ENCODE data around the gene TNC. TPM values are rescaled to one million over a fixed set of nuclear protein-coding genes. Genes with fewer than 3 reads are reported as not detected.

Gene TNC
- total RNA-seq, 2 donors from 2014 or later = 67.5 to 172 TPM

GRCh38 chr9:115138151-115138550 lies 20.2 kb upstream of the TNC start:
- H3K27ac Mint-ChIP-seq = no peak overlapping the region
- Histone ChIP-seq H3K4me1 (ENCODE audit: control insufficient read depth, insufficient read depth, low read length) (no peaks in the 10 kb centered on the region), H3K9me3 (ENCODE audit: control insufficient read depth, low read length) (no peaks in the 10 kb centered on the region), H3K36me3 (ENCODE audit: control insufficient read depth, insufficient read depth, low read length) (no peaks in the 10 kb centered on the region), H3K27ac (ENCODE audit: low read depth, low read length) (no peak overlapping the region), H3K9ac (ENCODE audit: extremely low read depth, low read length, poor library complexity, severe bottlenecking) (no peak overlapping the region), H3K4me3 (ENCODE audit: low read length) (no peak overlapping the region), H3K27me3 (ENCODE audit: control insufficient read depth, insufficient read depth, low read length, poor library complexity, severe bottlenecking) (no peaks in the 10 kb centered on the region)
- H3K4me1 Mint-ChIP-seq = peaks cover 21% of the 10 kb centered on the region
- no peaks in the 10 kb centered on the region for H3K9me3 Mint-ChIP-seq
- no peaks in the 10 kb centered on the region for H3K36me3 Mint-ChIP-seq (ENCODE audit: low read depth)
- H3K27me3 Mint-ChIP-seq (ENCODE audit: insufficient read depth) = no peaks in the 10 kb centered on the region
- TF ChIP-seq CTCF (conservative IDR thresholded peaks at IDR 0.05) = no peak
- no peak overlapping the region for H3K4me3 Mint-ChIP-seq
- DNase-seq = no peak
- WGBS, 2 experiments (ENCODE audit: insufficient coverage in 1 of 2, insufficient read length in 1 of 2) = 94 to 100% methylated on average over 2 of the region's 2 CpGs

- DNase-seq = no peak
- H3K4me3 Mint-ChIP-seq = no peak overlapping the region
These were observed 19.6 kb upstream of the TNC start for GRCh38 chr9:115137526-115137925.

GRCh38 chr9:115135821-115136778 lies 18.1 kb upstream of the TNC start:
- Mint-ChIP-seq H3K4me1 (peaks cover 16% of the 10 kb centered on the region), H3K27me3 (ENCODE audit: insufficient read depth) (no peaks in the 10 kb centered on the region), H3K9me3 (no peaks in the 10 kb centered on the region), H3K36me3 (ENCODE audit: low read depth) (no peaks in the 10 kb centered on the region), H3K4me3 (no peak overlapping the region), H3K27ac (no peak overlapping the region)
- TF ChIP-seq CTCF (conservative IDR thresholded peaks at IDR 0.05) = no peak
- H3K4me1 ChIP-seq (ENCODE audit: control insufficient read depth, insufficient read depth, low read length) = no peaks in the 10 kb centered on the region
- no peak overlapping the region for H3K9ac ChIP-seq (ENCODE audit: extremely low read depth, low read length, poor library complexity, severe bottlenecking)
- no peaks in the 10 kb centered on the region for H3K9me3 ChIP-seq (ENCODE audit: control insufficient read depth, low read length)
- no peak overlapping the region for H3K4me3 ChIP-seq (ENCODE audit: low read length)
- H3K36me3 ChIP-seq (ENCODE audit: control insufficient read depth, insufficient read depth, low read length) = no peaks in the 10 kb centered on the region
- 91 to 100% methylated on average over 5 to 8 of the region's 8 CpGs for WGBS, 2 experiments (ENCODE audit: insufficient coverage in 1 of 2, insufficient read length in 1 of 2)
- H3K27ac ChIP-seq (ENCODE audit: low read depth, low read length) = no peak overlapping the region
- no peaks in the 10 kb centered on the region for H3K27me3 ChIP-seq (ENCODE audit: control insufficient read depth, insufficient read depth, low read length, poor library complexity, severe bottlenecking)
- no peak for DNase-seq

More at GRCh38 chr9:115137526-115137925, 19.6 kb upstream of the TNC start:
- WGBS, 2 experiments (ENCODE audit: insufficient coverage in 1 of 2, insufficient read length in 1 of 2) = 96% methylated on average over 2 of the region's 2 CpGs; no CpG with 5 or more reads in 1 of the 2 experiments
- no peak overlapping the region for H3K9ac ChIP-seq (ENCODE audit: extremely low read depth, low read length, poor library complexity, severe bottlenecking)
- no peak overlapping the region for H3K27ac Mint-ChIP-seq
- no peaks in the 10 kb centered on the region for H3K4me1 ChIP-seq (ENCODE audit: control insufficient read depth, insufficient read depth, low read length)
- H3K27me3 Mint-ChIP-seq (ENCODE audit: insufficient read depth) = no peaks in the 10 kb centered on the region
- H3K9me3 Mint-ChIP-seq = no peaks in the 10 kb centered on the region
- H3K36me3 Mint-ChIP-seq (ENCODE audit: low read depth) = no peaks in the 10 kb centered on the region
- no peak overlapping the region for H3K27ac ChIP-seq (ENCODE audit: low read depth, low read length)
- no peaks in the 10 kb centered on the region for H3K36me3 ChIP-seq (ENCODE audit: control insufficient read depth, insufficient read depth, low read length)
- TF ChIP-seq CTCF (conservative IDR thresholded peaks at IDR 0.05) = no peak
- H3K4me3 ChIP-seq (ENCODE audit: low read length) = no peak overlapping the region
- no peaks in the 10 kb centered on the region for H3K27me3 ChIP-seq (ENCODE audit: control insufficient read depth, insufficient read depth, low read length, poor library complexity, severe bottlenecking)
- H3K4me1 Mint-ChIP-seq = peaks cover 21% of the 10 kb centered on the region
- H3K9me3 ChIP-seq (ENCODE audit: control insufficient read depth, low read length) = no peaks in the 10 kb centered on the region
